HEK293 (cell line): ENCODE measurements around the gene MMP23B.

Source experiments
- ZNF140 ChIP-seq: fragments of 450-650 bp; formaldehyde crosslinking; IDR thresholded peaks from 2 replicates; pipeline ENCODE4 v1.5.1; 2016; ENCODE audit warnings: missing biosample characterization, missing genetic modification characterization
- ZNF274 ChIP-seq, 2 experiments: fragments of 200-500 bp in 1 of 2; fragments of 450-650 bp in 1 of 2; sonication (Bioruptor generic) in 1 of 2; formaldehyde crosslinking in 1 of 2; IDR thresholded peaks; 2 replicates each; pipeline versions ENCODE4 v1.5.1 to v1.6.1; 2014 to 2016; ENCODE audit warnings: borderline replicate concordance in 1 of 2, inconsistent platforms in 1 of 2, low read length in 1 of 2, missing biosample characterization in 1 of 2, missing genetic modification characterization in 1 of 2
- ZNF292 ChIP-seq: fragments of 450-650 bp; formaldehyde crosslinking; IDR thresholded peaks from 2 replicates; pipeline ENCODE4 v1.5.1; 2016; ENCODE audit warnings: low read depth, missing biosample characterization, missing genetic modification characterization, borderline replicate concordance
- ZNF311 ChIP-seq: fragments of 450-650 bp; formaldehyde crosslinking; IDR thresholded peaks from 2 replicates; pipeline ENCODE4 v1.5.1; 2017; ENCODE audit warnings: missing biosample characterization, missing genetic modification characterization, borderline replicate concordance
- ZNF341 ChIP-seq: fragments of 450-650 bp; formaldehyde crosslinking; IDR thresholded peaks from 2 replicates; pipeline ENCODE4; 2016; ENCODE audit warnings: low read depth, missing biosample characterization, missing genetic modification characterization
- ZNF394 ChIP-seq: fragments of 450-650 bp; formaldehyde crosslinking; IDR thresholded peaks from 2 replicates; pipeline ENCODE4 v1.5.1; 2016; ENCODE audit warnings: missing biosample characterization, missing genetic modification characterization, mild to moderate bottlenecking, moderate library complexity, borderline replicate concordance
- ZNF510 ChIP-seq: fragments of 450-650 bp; formaldehyde crosslinking; IDR thresholded peaks from 2 replicates; pipeline ENCODE4 v1.5.1; 2018; ENCODE audit warnings: mild to moderate bottlenecking, missing genetic modification characterization, missing biosample characterization; ENCODE audit not compliant: insufficient replicate concordance
- ZNF555 ChIP-seq: fragments of 450-650 bp; formaldehyde crosslinking; conservative IDR thresholded peaks from 2 replicates; pipeline ENCODE4 v1.5.1; 2017; ENCODE audit warnings: missing biosample characterization, mild to moderate bottlenecking, missing genetic modification characterization, inconsistent platforms
- ZNF560 ChIP-seq: fragments of 450-650 bp; formaldehyde crosslinking; IDR thresholded peaks from 2 replicates; pipeline ENCODE4 v1.5.1; 2017; ENCODE audit warnings: missing biosample characterization, missing genetic modification characterization, borderline replicate concordance
- TF ChIP-seq, protein P1 (sequence below): fragments of 450-650 bp; formaldehyde crosslinking; IDR thresholded peaks from 2 replicates; pipeline ENCODE4 v1.5.1; 2016; ENCODE audit warnings: missing biosample characterization, missing genetic modification characterization
- TF ChIP-seq, protein P2 (sequence below): fragments of 450-650 bp; formaldehyde crosslinking; IDR thresholded peaks from 2 replicates; pipeline ENCODE4 v1.5.1; 2016; ENCODE audit warnings: missing biosample characterization, missing genetic modification characterization
- TF ChIP-seq, protein P3 (sequence below): fragments of 450-650 bp; formaldehyde crosslinking; IDR thresholded peaks from 2 replicates; pipeline ENCODE4 v1.5.1; 2016; ENCODE audit warnings: missing biosample characterization, missing genetic modification characterization, low read depth
- TF ChIP-seq, protein P4 (sequence below): fragments of 450-650 bp; formaldehyde crosslinking; IDR thresholded peaks from 2 replicates; pipeline ENCODE4 v1.5.1; 2016; ENCODE audit warnings: missing biosample characterization, missing genetic modification characterization, borderline replicate concordance

DNA sequence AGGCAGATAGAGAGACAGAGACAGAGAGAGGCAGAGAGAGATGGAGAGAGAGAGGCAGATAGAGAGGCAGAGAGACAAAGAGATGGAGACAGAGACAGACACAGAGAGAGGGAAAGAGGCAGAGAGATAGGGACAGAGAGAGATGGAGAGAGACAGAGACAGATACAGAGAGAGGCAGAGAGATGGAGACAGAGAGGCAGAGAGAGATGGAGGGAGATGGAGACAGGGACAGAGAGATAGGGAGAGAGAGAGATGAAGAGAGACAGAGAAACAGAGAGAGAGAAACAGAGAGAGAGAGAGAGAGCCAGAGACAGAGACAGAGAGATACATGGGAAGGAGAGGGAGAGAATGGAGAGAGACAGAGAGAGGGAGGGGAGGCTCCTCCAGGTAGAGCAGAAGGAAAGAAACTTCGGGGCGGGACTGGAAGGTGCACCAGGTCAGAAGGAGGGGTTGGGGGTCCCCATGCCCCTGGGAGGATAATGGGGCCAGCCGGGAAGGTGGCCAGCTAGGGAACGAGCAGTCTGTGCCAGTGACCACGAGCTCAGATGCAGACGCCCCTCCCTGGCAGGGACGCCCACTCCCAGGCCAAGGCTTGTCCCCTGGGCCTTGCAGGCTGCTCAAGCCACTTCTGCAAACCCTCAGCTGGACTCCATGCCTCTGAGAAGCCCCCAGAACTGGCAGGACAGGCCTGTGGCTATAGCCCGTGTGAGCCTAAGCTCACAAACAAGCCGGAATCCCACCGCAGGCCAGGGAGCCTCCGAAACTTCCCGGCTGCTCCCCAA lies 35.3 kb upstream of the MMP23B start:
- TF ChIP-seq, protein P1, sequence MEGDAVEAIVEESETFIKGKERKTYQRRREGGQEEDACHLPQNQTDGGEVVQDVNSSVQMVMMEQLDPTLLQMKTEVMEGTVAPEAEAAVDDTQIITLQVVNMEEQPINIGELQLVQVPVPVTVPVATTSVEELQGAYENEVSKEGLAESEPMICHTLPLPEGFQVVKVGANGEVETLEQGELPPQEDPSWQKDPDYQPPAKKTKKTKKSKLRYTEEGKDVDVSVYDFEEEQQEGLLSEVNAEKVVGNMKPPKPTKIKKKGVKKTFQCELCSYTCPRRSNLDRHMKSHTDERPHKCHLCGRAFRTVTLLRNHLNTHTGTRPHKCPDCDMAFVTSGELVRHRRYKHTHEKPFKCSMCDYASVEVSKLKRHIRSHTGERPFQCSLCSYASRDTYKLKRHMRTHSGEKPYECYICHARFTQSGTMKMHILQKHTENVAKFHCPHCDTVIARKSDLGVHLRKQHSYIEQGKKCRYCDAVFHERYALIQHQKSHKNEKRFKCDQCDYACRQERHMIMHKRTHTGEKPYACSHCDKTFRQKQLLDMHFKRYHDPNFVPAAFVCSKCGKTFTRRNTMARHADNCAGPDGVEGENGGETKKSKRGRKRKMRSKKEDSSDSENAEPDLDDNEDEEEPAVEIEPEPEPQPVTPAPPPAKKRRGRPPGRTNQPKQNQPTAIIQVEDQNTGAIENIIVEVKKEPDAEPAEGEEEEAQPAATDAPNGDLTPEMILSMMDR (tag by site-specific recombination), result no peak
- TF ChIP-seq, protein P2, sequence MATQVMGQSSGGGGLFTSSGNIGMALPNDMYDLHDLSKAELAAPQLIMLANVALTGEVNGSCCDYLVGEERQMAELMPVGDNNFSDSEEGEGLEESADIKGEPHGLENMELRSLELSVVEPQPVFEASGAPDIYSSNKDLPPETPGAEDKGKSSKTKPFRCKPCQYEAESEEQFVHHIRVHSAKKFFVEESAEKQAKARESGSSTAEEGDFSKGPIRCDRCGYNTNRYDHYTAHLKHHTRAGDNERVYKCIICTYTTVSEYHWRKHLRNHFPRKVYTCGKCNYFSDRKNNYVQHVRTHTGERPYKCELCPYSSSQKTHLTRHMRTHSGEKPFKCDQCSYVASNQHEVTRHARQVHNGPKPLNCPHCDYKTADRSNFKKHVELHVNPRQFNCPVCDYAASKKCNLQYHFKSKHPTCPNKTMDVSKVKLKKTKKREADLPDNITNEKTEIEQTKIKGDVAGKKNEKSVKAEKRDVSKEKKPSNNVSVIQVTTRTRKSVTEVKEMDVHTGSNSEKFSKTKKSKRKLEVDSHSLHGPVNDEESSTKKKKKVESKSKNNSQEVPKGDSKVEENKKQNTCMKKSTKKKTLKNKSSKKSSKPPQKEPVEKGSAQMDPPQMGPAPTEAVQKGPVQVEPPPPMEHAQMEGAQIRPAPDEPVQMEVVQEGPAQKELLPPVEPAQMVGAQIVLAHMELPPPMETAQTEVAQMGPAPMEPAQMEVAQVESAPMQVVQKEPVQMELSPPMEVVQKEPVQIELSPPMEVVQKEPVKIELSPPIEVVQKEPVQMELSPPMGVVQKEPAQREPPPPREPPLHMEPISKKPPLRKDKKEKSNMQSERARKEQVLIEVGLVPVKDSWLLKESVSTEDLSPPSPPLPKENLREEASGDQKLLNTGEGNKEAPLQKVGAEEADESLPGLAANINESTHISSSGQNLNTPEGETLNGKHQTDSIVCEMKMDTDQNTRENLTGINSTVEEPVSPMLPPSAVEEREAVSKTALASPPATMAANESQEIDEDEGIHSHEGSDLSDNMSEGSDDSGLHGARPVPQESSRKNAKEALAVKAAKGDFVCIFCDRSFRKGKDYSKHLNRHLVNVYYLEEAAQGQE, result no peak
- no peak for TF ChIP-seq ZNF510 (tag by site-specific recombination)
- TF ChIP-seq, protein P3, sequence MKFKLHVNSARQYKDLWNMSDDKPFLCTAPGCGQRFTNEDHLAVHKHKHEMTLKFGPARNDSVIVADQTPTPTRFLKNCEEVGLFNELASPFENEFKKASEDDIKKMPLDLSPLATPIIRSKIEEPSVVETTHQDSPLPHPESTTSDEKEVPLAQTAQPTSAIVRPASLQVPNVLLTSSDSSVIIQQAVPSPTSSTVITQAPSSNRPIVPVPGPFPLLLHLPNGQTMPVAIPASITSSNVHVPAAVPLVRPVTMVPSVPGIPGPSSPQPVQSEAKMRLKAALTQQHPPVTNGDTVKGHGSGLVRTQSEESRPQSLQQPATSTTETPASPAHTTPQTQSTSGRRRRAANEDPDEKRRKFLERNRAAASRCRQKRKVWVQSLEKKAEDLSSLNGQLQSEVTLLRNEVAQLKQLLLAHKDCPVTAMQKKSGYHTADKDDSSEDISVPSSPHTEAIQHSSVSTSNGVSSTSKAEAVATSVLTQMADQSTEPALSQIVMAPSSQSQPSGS (tag by site-specific recombination), result no peak
- TF ChIP-seq ZNF341, result no peak
- no peak for TF ChIP-seq ZNF311
- TF ChIP-seq ZNF394, result no peak
- no peak for TF ChIP-seq ZNF274 (IDR thresholded peaks at IDR 0.05; ENCODE audit: low read length)
- no peak; the same call in 1 of the 2 replicates for TF ChIP-seq ZNF274 (tag by site-specific recombination; IDR thresholded peaks at IDR 0.05; ENCODE audit: borderline replicate concordance)
- TF ChIP-seq ZNF140, result no peak
- no peak for TF ChIP-seq ZNF560 (tag by site-specific recombination)
- TF ChIP-seq ZNF292 (tag by site-specific recombination), result no peak
- no peak for TF ChIP-seq ZNF555 (tag by site-specific recombination)
- TF ChIP-seq, protein P4, sequence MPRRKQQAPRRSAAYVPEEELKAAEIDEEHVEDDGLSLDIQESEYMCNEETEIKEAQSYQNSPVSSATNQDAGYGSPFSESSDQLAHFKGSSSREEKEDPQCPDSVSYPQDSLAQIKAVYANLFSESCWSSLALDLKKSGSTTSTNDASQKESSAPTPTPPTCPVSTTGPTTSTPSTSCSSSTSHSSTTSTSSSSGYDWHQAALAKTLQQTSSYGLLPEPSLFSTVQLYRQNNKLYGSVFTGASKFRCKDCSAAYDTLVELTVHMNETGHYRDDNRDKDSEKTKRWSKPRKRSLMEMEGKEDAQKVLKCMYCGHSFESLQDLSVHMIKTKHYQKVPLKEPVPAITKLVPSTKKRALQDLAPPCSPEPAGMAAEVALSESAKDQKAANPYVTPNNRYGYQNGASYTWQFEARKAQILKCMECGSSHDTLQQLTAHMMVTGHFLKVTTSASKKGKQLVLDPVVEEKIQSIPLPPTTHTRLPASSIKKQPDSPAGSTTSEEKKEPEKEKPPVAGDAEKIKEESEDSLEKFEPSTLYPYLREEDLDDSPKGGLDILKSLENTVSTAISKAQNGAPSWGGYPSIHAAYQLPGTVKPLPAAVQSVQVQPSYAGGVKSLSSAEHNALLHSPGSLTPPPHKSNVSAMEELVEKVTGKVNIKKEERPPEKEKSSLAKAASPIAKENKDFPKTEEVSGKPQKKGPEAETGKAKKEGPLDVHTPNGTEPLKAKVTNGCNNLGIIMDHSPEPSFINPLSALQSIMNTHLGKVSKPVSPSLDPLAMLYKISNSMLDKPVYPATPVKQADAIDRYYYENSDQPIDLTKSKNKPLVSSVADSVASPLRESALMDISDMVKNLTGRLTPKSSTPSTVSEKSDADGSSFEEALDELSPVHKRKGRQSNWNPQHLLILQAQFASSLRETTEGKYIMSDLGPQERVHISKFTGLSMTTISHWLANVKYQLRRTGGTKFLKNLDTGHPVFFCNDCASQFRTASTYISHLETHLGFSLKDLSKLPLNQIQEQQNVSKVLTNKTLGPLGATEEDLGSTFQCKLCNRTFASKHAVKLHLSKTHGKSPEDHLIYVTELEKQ (tag by site-specific recombination), result no peak
